ENCODE measurements around the gene RNASE4. TPM values are rescaled to one million over a fixed set of nuclear protein-coding genes. Genes with fewer than 3 reads are reported as not detected.

The RNASE4 gene
- total RNA-seq, 1 experiment from 2014 or later, result 3.3 TPM

DNA sequence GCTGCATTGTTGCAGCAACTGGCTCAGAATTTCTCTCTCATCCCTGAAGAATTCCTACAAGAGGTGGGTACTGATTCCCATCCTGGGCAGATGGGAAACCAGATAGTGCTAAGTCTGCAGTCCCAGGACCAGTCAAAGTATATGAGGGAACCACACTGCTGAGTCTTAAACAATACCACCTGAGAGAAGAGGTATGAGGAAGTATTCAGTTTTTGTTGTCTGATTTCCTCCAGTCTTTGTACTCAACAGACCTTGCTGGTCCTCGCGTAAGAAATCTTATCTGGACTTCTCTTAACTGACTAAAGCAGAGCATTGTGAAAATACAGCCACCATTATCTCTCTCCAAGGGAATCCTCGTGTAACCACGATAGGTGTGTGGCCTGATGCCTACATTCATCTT is 57.8 kb downstream of the RNASE4 start:
- no peaks in the 10 kb centered on the region for H3K9me3 ChIP-seq (ENCODE audit: control insufficient read depth, insufficient read depth, low read depth, low read length)
- TF ChIP-seq TCF7L2 (IDR thresholded peaks at IDR 0.05; ENCODE audit: low read depth, low read length) (no peak), POLR2AphosphoS5 (IDR thresholded peaks at IDR 0.05; ENCODE audit: low read depth, low read length) (no peak), SIN3A (IDR thresholded peaks at IDR 0.05; ENCODE audit: borderline replicate concordance, insufficient read depth, low read depth, low read length) (no peak), REST (IDR thresholded peaks at IDR 0.05; ENCODE audit: insufficient read depth in 1 of 2, low read depth in 2 of 2, low read length in 1 of 2) (no peak)
- TF ChIP-seq, protein P1, sequence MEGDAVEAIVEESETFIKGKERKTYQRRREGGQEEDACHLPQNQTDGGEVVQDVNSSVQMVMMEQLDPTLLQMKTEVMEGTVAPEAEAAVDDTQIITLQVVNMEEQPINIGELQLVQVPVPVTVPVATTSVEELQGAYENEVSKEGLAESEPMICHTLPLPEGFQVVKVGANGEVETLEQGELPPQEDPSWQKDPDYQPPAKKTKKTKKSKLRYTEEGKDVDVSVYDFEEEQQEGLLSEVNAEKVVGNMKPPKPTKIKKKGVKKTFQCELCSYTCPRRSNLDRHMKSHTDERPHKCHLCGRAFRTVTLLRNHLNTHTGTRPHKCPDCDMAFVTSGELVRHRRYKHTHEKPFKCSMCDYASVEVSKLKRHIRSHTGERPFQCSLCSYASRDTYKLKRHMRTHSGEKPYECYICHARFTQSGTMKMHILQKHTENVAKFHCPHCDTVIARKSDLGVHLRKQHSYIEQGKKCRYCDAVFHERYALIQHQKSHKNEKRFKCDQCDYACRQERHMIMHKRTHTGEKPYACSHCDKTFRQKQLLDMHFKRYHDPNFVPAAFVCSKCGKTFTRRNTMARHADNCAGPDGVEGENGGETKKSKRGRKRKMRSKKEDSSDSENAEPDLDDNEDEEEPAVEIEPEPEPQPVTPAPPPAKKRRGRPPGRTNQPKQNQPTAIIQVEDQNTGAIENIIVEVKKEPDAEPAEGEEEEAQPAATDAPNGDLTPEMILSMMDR (IDR thresholded peaks at IDR 0.05), result no peak
- in situ Hi-C loops (cut with HindIII; ENCODE audit: low pct_unique_long_range_greater_than_20kb, low sequenced_read_pairs), result no loop called here
- intact Hi-C loops (cut with micrococcal nuclease; ENCODE audit: unreplicated experiment), result no loop called here
- BruUV-seq (replicated peaks), result no TSS peak
- ChIA-PET POLR2A (no interaction called here), CTCF (no interaction called here)
- DNase-seq (ENCODE audit: low read depth, low spot score), result no peak
- H3K27me3 ChIP-seq (ENCODE audit: control insufficient read depth, insufficient read depth, low read length), result no peaks in the 10 kb centered on the region; the same call in 1 of the 2 replicates
- H3K36me3 ChIP-seq (ENCODE audit: control insufficient read depth, insufficient read depth, low read length), result no peaks in the 10 kb centered on the region
- ATAC-seq, result no peak
- H3K4me3 ChIP-seq (ENCODE audit: low read depth in 2 of 2, low read length in 2 of 2), result no peak overlapping the region
- no peaks in the 10 kb centered on the region for H3K4me1 ChIP-seq (ENCODE audit: control insufficient read depth, insufficient read depth, low read length)
- no peak overlapping the region for H3K27ac ChIP-seq (ENCODE audit: low read length)

DNA sequence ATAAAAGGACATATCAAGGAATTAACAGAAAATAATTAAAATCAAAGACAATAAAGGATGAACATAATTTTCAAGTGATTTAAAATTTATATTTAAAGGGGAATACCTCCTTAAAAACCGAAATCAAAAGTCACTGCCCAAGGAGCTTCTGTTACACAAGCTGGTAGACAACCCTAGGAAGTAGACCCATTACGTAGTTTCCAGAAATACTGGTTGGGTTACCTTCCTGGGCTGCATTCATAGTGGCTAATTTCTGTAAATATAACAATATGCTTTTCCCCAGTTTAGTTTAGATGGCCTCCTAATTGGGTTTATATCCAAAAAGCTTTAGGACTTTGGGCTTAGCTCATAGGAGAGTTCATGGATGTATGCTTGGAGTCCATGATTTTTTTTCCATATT is 59.2 kb downstream of the RNASE4 start:
- no peak overlapping the region for H3K4me3 ChIP-seq (ENCODE audit: low read depth in 2 of 2, low read length in 2 of 2)
- CTCF ChIA-PET, result no interaction called here
- POLR2A ChIA-PET, result no interaction called here
- in situ Hi-C loops (cut with HindIII; ENCODE audit: low pct_unique_long_range_greater_than_20kb, low sequenced_read_pairs) (no loop called here), intact Hi-C loops (cut with micrococcal nuclease; ENCODE audit: unreplicated experiment) (no loop called here)
- no peak overlapping the region for H3K27ac ChIP-seq (ENCODE audit: low read length)
- ATAC-seq (no peak), DNase-seq (ENCODE audit: low read depth, low spot score) (no peak)
- no peaks in the 10 kb centered on the region for H3K4me1 ChIP-seq (ENCODE audit: control insufficient read depth, insufficient read depth, low read length)
- H3K27me3 ChIP-seq (ENCODE audit: control insufficient read depth, insufficient read depth, low read length), result no peaks in the 10 kb centered on the region; the same call in 1 of the 2 replicates
- no peaks in the 10 kb centered on the region for H3K36me3 ChIP-seq (ENCODE audit: control insufficient read depth, insufficient read depth, low read length)
- BruUV-seq (replicated peaks), result no TSS peak
- H3K9me3 ChIP-seq (ENCODE audit: control insufficient read depth, insufficient read depth, low read depth, low read length), result no peaks in the 10 kb centered on the region
- no peak for TF ChIP-seq TCF7L2 (IDR thresholded peaks at IDR 0.05; ENCODE audit: low read depth, low read length)
- TF ChIP-seq, protein P1 (IDR thresholded peaks at IDR 0.05), result no peak
- no peak for TF ChIP-seq REST (IDR thresholded peaks at IDR 0.05; ENCODE audit: insufficient read depth in 1 of 2, low read depth in 2 of 2, low read length in 1 of 2)
- TF ChIP-seq SIN3A (IDR thresholded peaks at IDR 0.05; ENCODE audit: borderline replicate concordance, insufficient read depth, low read depth, low read length), result no peak
- no peak for TF ChIP-seq POLR2AphosphoS5 (IDR thresholded peaks at IDR 0.05; ENCODE audit: low read depth, low read length)

Data from Panc1 (cell line).